ENCODE results near the gene RAB9A. TPM values are rescaled to one million over a fixed set of nuclear protein-coding genes. Genes with fewer than 3 reads are reported as not detected.
A peak's percentile ranks its signal among the peaks of the same experiment; 100 is the strongest.

RAB9A gene
- total RNA-seq, 1 experiment from 2014 or later = 26.3 TPM

DNA sequence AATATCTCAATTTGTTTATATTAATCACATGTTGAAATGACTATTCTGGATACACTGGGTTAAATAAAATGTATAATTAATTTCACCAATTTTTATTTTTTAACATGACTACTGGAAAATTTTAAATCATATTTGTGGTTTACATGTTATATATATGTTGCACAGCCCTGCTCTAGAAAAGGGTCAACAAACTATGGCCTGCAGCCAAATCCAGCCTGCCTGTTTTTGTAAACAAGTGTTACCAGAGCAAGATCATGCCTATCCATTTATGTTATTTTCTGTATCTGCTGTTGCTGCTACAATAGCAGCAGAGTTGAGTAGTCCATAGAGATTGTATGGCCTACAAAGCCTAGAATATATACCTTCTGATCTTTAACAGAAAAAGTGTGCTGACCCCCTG, 34.8 kb upstream of the RAB9A start:
- peaks cover 5% of the 10 kb centered on the region for H3K4me1 Mint-ChIP-seq
- TF ChIP-seq NR2C2 (CRISPR knock-in tag; IDR thresholded peaks at IDR 0.05) (no peak), ZNF396 (CRISPR knock-in tag; IDR thresholded peaks at IDR 0.05; ENCODE audit: borderline replicate concordance) (no peak), EMX1 (CRISPR knock-in tag; IDR thresholded peaks at IDR 0.05) (no peak), ZMAT4 (CRISPR knock-in tag; IDR thresholded peaks at IDR 0.05) (no peak)
- TF ChIP-seq, protein P1, sequence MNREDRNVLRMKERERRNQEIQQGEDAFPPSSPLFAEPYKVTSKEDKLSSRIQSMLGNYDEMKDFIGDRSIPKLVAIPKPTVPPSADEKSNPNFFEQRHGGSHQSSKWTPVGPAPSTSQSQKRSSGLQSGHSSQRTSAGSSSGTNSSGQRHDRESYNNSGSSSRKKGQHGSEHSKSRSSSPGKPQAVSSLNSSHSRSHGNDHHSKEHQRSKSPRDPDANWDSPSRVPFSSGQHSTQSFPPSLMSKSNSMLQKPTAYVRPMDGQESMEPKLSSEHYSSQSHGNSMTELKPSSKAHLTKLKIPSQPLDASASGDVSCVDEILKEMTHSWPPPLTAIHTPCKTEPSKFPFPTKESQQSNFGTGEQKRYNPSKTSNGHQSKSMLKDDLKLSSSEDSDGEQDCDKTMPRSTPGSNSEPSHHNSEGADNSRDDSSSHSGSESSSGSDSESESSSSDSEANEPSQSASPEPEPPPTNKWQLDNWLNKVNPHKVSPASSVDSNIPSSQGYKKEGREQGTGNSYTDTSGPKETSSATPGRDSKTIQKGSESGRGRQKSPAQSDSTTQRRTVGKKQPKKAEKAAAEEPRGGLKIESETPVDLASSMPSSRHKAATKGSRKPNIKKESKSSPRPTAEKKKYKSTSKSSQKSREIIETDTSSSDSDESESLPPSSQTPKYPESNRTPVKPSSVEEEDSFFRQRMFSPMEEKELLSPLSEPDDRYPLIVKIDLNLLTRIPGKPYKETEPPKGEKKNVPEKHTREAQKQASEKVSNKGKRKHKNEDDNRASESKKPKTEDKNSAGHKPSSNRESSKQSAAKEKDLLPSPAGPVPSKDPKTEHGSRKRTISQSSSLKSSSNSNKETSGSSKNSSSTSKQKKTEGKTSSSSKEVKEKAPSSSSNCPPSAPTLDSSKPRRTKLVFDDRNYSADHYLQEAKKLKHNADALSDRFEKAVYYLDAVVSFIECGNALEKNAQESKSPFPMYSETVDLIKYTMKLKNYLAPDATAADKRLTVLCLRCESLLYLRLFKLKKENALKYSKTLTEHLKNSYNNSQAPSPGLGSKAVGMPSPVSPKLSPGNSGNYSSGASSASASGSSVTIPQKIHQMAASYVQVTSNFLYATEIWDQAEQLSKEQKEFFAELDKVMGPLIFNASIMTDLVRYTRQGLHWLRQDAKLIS (CRISPR knock-in tag; IDR thresholded peaks at IDR 0.05; ENCODE audit: borderline replicate concordance) = no peak
- TF ChIP-seq, protein P2, sequence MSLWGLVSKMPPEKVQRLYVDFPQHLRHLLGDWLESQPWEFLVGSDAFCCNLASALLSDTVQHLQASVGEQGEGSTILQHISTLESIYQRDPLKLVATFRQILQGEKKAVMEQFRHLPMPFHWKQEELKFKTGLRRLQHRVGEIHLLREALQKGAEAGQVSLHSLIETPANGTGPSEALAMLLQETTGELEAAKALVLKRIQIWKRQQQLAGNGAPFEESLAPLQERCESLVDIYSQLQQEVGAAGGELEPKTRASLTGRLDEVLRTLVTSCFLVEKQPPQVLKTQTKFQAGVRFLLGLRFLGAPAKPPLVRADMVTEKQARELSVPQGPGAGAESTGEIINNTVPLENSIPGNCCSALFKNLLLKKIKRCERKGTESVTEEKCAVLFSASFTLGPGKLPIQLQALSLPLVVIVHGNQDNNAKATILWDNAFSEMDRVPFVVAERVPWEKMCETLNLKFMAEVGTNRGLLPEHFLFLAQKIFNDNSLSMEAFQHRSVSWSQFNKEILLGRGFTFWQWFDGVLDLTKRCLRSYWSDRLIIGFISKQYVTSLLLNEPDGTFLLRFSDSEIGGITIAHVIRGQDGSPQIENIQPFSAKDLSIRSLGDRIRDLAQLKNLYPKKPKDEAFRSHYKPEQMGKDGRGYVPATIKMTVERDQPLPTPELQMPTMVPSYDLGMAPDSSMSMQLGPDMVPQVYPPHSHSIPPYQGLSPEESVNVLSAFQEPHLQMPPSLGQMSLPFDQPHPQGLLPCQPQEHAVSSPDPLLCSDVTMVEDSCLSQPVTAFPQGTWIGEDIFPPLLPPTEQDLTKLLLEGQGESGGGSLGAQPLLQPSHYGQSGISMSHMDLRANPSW (CRISPR knock-in tag; conservative IDR thresholded peaks at IDR 0.05; ENCODE audit: low read depth) = no peak
- H3K27ac Mint-ChIP-seq = no peak overlapping the region
- ChIA-PET CTCF (no interaction called here), POLR2A (no interaction called here)
- no peaks in the 10 kb centered on the region for H3K9me3 Mint-ChIP-seq
- no peaks in the 10 kb centered on the region for H3K27me3 Mint-ChIP-seq (ENCODE audit: low read depth)
- peak overlapping the region; percentile 77 for H3K4me3 Mint-ChIP-seq
- no peaks in the 10 kb centered on the region for H3K36me3 Mint-ChIP-seq
- ATAC-seq (no peak), DNase-seq (ENCODE audit: low spot score) (no peak)

DNA sequence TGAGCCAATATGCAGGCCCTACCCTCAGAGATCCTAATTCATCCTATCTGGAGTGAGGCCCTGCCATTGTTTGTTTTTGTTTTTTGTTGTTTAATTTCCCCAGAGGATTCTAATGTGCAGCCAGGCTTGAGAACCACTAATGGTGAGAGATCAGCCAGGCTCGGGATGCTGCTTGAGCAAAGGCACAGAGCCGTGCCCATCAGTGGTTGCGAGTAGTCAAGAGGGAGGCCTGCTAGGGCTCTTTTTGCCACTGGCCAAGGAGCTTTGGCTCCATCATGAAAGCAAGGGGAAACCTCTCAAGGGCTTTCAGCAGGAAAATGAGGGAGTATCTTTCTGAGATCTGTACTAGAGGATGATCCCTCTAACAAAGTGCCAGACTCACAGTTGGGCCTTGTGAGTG, 33.3 kb upstream of the RAB9A start:
- Mint-ChIP-seq H3K27ac (no peak overlapping the region), H3K4me1 (peaks cover 6% of the 10 kb centered on the region), H3K27me3 (ENCODE audit: low read depth) (no peaks in the 10 kb centered on the region), H3K36me3 (peaks cover 9% of the 10 kb centered on the region), H3K9me3 (no peaks in the 10 kb centered on the region), H3K4me3 (no peak overlapping the region)
- CTCF ChIA-PET = no interaction called here
- POLR2A ChIA-PET = no interaction called here
- no peak for ATAC-seq
- DNase-seq (ENCODE audit: low spot score) = no peak
- TF ChIP-seq NR3C1 (CRISPR knock-in tag; conservative IDR thresholded peaks at IDR 0.05; ENCODE audit: low read depth) (no peak), ZSCAN18 (CRISPR knock-in tag; IDR thresholded peaks at IDR 0.05) (no peak), RELA (CRISPR knock-in tag; IDR thresholded peaks at IDR 0.05; ENCODE audit: borderline replicate concordance) (no peak), OVOL2 (CRISPR knock-in tag; IDR thresholded peaks at IDR 0.05; ENCODE audit: borderline replicate concordance) (no peak), IRF1 (CRISPR knock-in tag; IDR thresholded peaks at IDR 0.05) (no peak), ZMAT4 (CRISPR knock-in tag; IDR thresholded peaks at IDR 0.05) (no peak)
- TF ChIP-seq, protein P3, sequence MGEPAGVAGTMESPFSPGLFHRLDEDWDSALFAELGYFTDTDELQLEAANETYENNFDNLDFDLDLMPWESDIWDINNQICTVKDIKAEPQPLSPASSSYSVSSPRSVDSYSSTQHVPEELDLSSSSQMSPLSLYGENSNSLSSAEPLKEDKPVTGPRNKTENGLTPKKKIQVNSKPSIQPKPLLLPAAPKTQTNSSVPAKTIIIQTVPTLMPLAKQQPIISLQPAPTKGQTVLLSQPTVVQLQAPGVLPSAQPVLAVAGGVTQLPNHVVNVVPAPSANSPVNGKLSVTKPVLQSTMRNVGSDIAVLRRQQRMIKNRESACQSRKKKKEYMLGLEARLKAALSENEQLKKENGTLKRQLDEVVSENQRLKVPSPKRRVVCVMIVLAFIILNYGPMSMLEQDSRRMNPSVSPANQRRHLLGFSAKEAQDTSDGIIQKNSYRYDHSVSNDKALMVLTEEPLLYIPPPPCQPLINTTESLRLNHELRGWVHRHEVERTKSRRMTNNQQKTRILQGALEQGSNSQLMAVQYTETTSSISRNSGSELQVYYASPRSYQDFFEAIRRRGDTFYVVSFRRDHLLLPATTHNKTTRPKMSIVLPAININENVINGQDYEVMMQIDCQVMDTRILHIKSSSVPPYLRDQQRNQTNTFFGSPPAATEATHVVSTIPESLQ (CRISPR knock-in tag; IDR thresholded peaks at IDR 0.05) = no peak
